C4-2B (cell line): ENCODE measurements around the gene HOXD9.

Source experiments
- CTCF ChIP-seq: fragments of 450-650 bp; conservative IDR thresholded peaks from 2 replicates; pipeline ENCODE4 v1.5.1; 2017; ENCODE audit warnings: mild to moderate bottlenecking
- ZFX ChIP-seq: fragments of 450-650 bp; IDR thresholded peaks from 2 replicates; pipeline ENCODE4 v1.6.1; 2017

GRCh38 chr2:176148751-176149421, 26.4 kb downstream of the HOXD9 start:
- TF ChIP-seq CTCF (no peak), ZFX (no peak)
